Transverse colon (tissue), 3 donors: ENCODE measurements around the gene CWC15.

Experiments
- CTCF ChIP-seq, 5 experiments: fragments of 200-600 bp in 3 of 5; fragments of 450-650 bp in 2 of 5; sonication (generic) in 3 of 5; IDR thresholded peaks; 1 replicate in 2 of 5; 2 replicates in 3 of 5; pipeline ENCODE4 v1.5.1; 2016 to 2017; ENCODE audit warnings: antibody characterized with exemption in 5 of 5, inconsistent platforms in 3 of 5, mild to moderate bottlenecking in 2 of 5, moderate library complexity in 1 of 5
- POLR2A ChIP-seq: fragments of 450-650 bp; IDR thresholded peaks from one replicate; pipeline ENCODE4 v1.6.1; 2016; ENCODE audit warnings: antibody characterized with exemption, mild to moderate bottlenecking, moderate library complexity

GRCh38 chr11:94993400-94993943, 20.1 kb upstream of the CWC15 start:
- TF ChIP-seq CTCF (IDR thresholded peaks at IDR 0.05) (no peak), POLR2A (no peak)
